Neural cell (in vitro differentiated cells): ENCODE results near the gene WWC2. TPM values are rescaled to one million over a fixed set of nuclear protein-coding genes. Genes with fewer than 3 reads are reported as not detected.

Experiments
- H2AFZ ChIP-seq: fragments of 200-600, 300-800 bp; sonication (generic), shearing (Covaris generic); 2 replicates; pipeline ENCODE4 v1.6.0; 2014; ENCODE audit warnings: low read depth, mild to moderate bottlenecking, antibody characterized with exemption, low read length, moderate library complexity
- H3F3A ChIP-seq: fragments of 200-600 bp; shearing (Covaris generic); 2 replicates; pipeline ENCODE4 v1.6.1; 2016; ENCODE audit warnings: mild to moderate bottlenecking, moderate library complexity, mixed read lengths, antibody characterized with exemption, low read length; ENCODE audit not compliant: insufficient read depth, poor library complexity, severe bottlenecking
- H3K27ac ChIP-seq: fragments of 200-600, 300-800 bp; sonication (generic), shearing (Covaris generic); 2 replicates; pipeline ENCODE4 v1.5.1; 2014; ENCODE audit warnings: mild to moderate bottlenecking, low read length, moderate library complexity
- H3K27me3 ChIP-seq: fragments of 300-800, 200-600 bp; sonication (generic), shearing (Covaris generic); 2 replicates; pipeline ENCODE4 v1.6.0; 2014; ENCODE audit warnings: mild to moderate bottlenecking, low read depth, low read length, moderate library complexity; ENCODE audit not compliant: insufficient read depth
- H3K36me3 ChIP-seq: fragments of 300-800, 200-600 bp; sonication (generic), shearing (Covaris generic); 2 replicates; pipeline ENCODE4 v1.5.1; 2014; ENCODE audit warnings: mild to moderate bottlenecking, antibody characterized with exemption, low read length, moderate library complexity; ENCODE audit not compliant: insufficient read depth
- H3K4me2 ChIP-seq: fragments of 300-800, 200-600 bp; sonication (generic), shearing (Covaris generic); 2 replicates; pipeline ENCODE4 v1.6.0; 2014; ENCODE audit warnings: mild to moderate bottlenecking, low read length
- H3K4me3 ChIP-seq: fragments of 300-800, 200-600 bp; sonication (generic), shearing (Covaris generic); 2 replicates; pipeline ENCODE4 v1.5.1; 2014; ENCODE audit warnings: mild to moderate bottlenecking, low read length, moderate library complexity
- H3K79me2 ChIP-seq: fragments of 200-600 bp; shearing (Covaris generic); replicated peaks from 2 replicates; pipeline ENCODE4 v1.6.0; 2014; ENCODE audit warnings: mild to moderate bottlenecking, low read length, moderate library complexity; ENCODE audit not compliant: insufficient read depth
- H3K9ac ChIP-seq: fragments of 300-800, 200-600 bp; sonication (generic), shearing (Covaris generic); 2 replicates; pipeline ENCODE4 v1.6.1; 2016; ENCODE audit warnings: mild to moderate bottlenecking, low read length, mixed read lengths
- H3K9me2 ChIP-seq: fragments of 200-600 bp; shearing (Covaris generic); 2 replicates; pipeline ENCODE4 v1.6.1; 2016; ENCODE audit warnings: mild to moderate bottlenecking, low read length, mixed read lengths; ENCODE audit not compliant: insufficient read depth
- H3K9me3 ChIP-seq: fragments of 200-600, 300-800 bp; sonication (generic), shearing (Covaris generic); 2 replicates; pipeline ENCODE4 v1.6.1; 2016; ENCODE audit warnings: mild to moderate bottlenecking, mixed run types, low read length, moderate library complexity, mixed read lengths
- H4K20me1 ChIP-seq: fragments of 200-600 bp; shearing (Covaris generic); 2 replicates; pipeline ENCODE4 v1.6.1; 2016; ENCODE audit warnings: mild to moderate bottlenecking, mixed run types; ENCODE audit not compliant: insufficient read depth
- CTCF ChIP-seq: fragments of 450-650 bp; IDR thresholded peaks from 2 replicates; pipeline ENCODE4 v1.5.1; 2014; ENCODE audit warnings: antibody characterized with exemption, mild to moderate bottlenecking, moderate library complexity; ENCODE audit not compliant: poor library complexity, severe bottlenecking
- EP300 ChIP-seq: fragments of 450-650 bp; conservative IDR thresholded peaks from 2 replicates; pipeline ENCODE4 v1.6.1; 2014; ENCODE audit warnings: antibody characterized with exemption, mild to moderate bottlenecking, moderate library complexity; ENCODE audit not compliant: poor library complexity, severe bottlenecking
- EZH2 ChIP-seq: fragments of 200-600, 300-800 bp; shearing (Covaris generic), sonication (generic); IDR thresholded peaks from 2 replicates; pipeline ENCODE4 v1.6.1; 2014; ENCODE audit warnings: antibody characterized with exemption, low read length, borderline replicate concordance, mild to moderate bottlenecking; ENCODE audit not compliant: insufficient read depth, poor library complexity, severe bottlenecking
- MXI1 ChIP-seq: fragments of 450-650 bp; conservative IDR thresholded peaks from 2 replicates; pipeline ENCODE4 v1.6.1; 2014; ENCODE audit warnings: antibody characterized with exemption, mild to moderate bottlenecking; ENCODE audit not compliant: poor library complexity, severe bottlenecking
- POLR2AphosphoS5 ChIP-seq: IDR thresholded peaks from 2 replicates; pipeline ENCODE4 v1.6.1; 2012
- RAD21 ChIP-seq: fragments of 450-650 bp; conservative IDR thresholded peaks from 2 replicates; pipeline ENCODE4 v1.6.1; 2014; ENCODE audit warnings: antibody characterized with exemption, mild to moderate bottlenecking, moderate library complexity
- REST ChIP-seq: IDR thresholded peaks from 2 replicates; pipeline ENCODE4 v1.6.1; 2012; ENCODE audit warnings: borderline replicate concordance
- SMC3 ChIP-seq: fragments of 450-650 bp; conservative IDR thresholded peaks from 2 replicates; pipeline ENCODE4 v1.6.1; 2014; ENCODE audit warnings: antibody characterized with exemption, mild to moderate bottlenecking, moderate library complexity; ENCODE audit not compliant: poor library complexity
- TAF1 ChIP-seq: IDR thresholded peaks from 2 replicates; pipeline ENCODE4 v1.6.1; 2012; ENCODE audit warnings: low read depth
- polyA plus RNA-seq: library from polyadenylated mRNA; depleted of rRNA; stranded (reverse); fragments of >200 nt; gene quantifications from 2 replicates; pipeline ENCODE4 v1.2.3, GENCODE V29; 2014

Gene WWC2
- polyA plus RNA-seq, 1 donor from 2014 or later, result 5.7 TPM

- H3K9me3 ChIP-seq, result no peaks in the 10 kb centered on the region
- H3K36me3 ChIP-seq, result no peaks in the 10 kb centered on the region
- H2AFZ ChIP-seq, result no peak overlapping the region
- no peaks in the 10 kb centered on the region for H3K9me2 ChIP-seq
- H3K27me3 ChIP-seq, result no peaks in the 10 kb centered on the region
- H3K4me3 ChIP-seq, result no peak overlapping the region
- no peaks in the 10 kb centered on the region for H3K79me2 ChIP-seq
- H3K27ac ChIP-seq, result no peak overlapping the region
- TF ChIP-seq POLR2AphosphoS5, result no peak
- TF ChIP-seq RAD21, result no peak
- no peak for TF ChIP-seq SMC3
- TF ChIP-seq MXI1, result no peak
- TF ChIP-seq CTCF, result no peak
- no peak for TF ChIP-seq EP300
- TF ChIP-seq EZH2, result no peak
- TF ChIP-seq REST, result no peak
- no peak for TF ChIP-seq TAF1
- H3F3A ChIP-seq, result no peaks in the 10 kb centered on the region
- no peak overlapping the region for H3K9ac ChIP-seq
- H4K20me1 ChIP-seq, result no peaks in the 10 kb centered on the region
- H3K4me2 ChIP-seq, result no peak overlapping the region
Observed at GRCh38 chr4:183299464-183299863, 200.4 kb downstream of the WWC2 start.

DNA sequence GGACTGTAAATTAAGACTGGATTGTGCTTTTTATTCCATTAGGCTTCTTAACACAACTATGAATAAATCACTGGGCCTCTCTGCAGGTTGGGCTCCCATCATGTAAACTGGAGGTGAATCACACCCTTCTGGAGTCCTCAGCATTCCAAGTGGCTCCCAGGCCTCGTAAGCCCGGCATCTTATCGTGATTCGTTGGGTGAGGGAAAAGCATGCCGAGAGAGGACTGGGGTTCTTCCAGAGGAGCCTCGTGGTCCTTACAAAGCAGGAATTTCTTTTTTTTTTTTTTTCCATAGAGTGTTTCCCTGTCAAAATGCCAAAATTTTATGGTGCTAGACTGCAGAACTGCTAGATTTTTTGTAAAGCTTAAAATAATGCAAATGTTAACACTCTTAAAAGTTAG lies 201.0 kb downstream of the WWC2 start:
- no peaks in the 10 kb centered on the region for H4K20me1 ChIP-seq
- no peaks in the 10 kb centered on the region for H3K9me3 ChIP-seq
- no peak overlapping the region for H3K4me3 ChIP-seq
- H3K27ac ChIP-seq, result no peak overlapping the region
- no peaks in the 10 kb centered on the region for H3K27me3 ChIP-seq
- H3K4me2 ChIP-seq, result no peak overlapping the region
- no peaks in the 10 kb centered on the region for H3K9me2 ChIP-seq
- H3K9ac ChIP-seq, result no peak overlapping the region
- no peaks in the 10 kb centered on the region for H3F3A ChIP-seq
- no peak overlapping the region for H2AFZ ChIP-seq
- no peaks in the 10 kb centered on the region for H3K36me3 ChIP-seq
- TF ChIP-seq EZH2 (no peak), CTCF (no peak), TAF1 (no peak), POLR2AphosphoS5 (no peak), MXI1 (no peak)
- H3K79me2 ChIP-seq, result no peaks in the 10 kb centered on the region
